22Rv1 (cell line): ENCODE results near the gene TEX2.
"Not testable (repeated sequence)": the region's sequence is repeated elsewhere in the genome, so short reads cannot be mapped to it uniquely, and the experiment has no call there.

Source experiments
- H3K27ac ChIP-seq: fragments of 450-650 bp; 2 replicates; pipeline ENCODE4 v1.5.1; 2017
- CTCF ChIP-seq: fragments of 450-650 bp; IDR thresholded peaks from 2 replicates; pipeline ENCODE4 v1.5.1; 2017; ENCODE audit warnings: mild to moderate bottlenecking
- ZFX ChIP-seq: fragments of 450-650 bp; IDR thresholded peaks from 2 replicates; pipeline ENCODE4 v1.6.1; 2017; ENCODE audit warnings: antibody characterized with exemption, borderline replicate concordance

Gene TEX2

GRCh38 chr17:64124609-64125008 lies 138.5 kb downstream of the TEX2 start:
- TF ChIP-seq CTCF (no peak), ZFX (no peak)
- H3K27ac ChIP-seq = no peak overlapping the region

GRCh38 chr17:64123114-64123513 lies 139.9 kb downstream of the TEX2 start:
- TF ChIP-seq ZFX (no peak), CTCF (no peak)
- no peak overlapping the region for H3K27ac ChIP-seq

DNA sequence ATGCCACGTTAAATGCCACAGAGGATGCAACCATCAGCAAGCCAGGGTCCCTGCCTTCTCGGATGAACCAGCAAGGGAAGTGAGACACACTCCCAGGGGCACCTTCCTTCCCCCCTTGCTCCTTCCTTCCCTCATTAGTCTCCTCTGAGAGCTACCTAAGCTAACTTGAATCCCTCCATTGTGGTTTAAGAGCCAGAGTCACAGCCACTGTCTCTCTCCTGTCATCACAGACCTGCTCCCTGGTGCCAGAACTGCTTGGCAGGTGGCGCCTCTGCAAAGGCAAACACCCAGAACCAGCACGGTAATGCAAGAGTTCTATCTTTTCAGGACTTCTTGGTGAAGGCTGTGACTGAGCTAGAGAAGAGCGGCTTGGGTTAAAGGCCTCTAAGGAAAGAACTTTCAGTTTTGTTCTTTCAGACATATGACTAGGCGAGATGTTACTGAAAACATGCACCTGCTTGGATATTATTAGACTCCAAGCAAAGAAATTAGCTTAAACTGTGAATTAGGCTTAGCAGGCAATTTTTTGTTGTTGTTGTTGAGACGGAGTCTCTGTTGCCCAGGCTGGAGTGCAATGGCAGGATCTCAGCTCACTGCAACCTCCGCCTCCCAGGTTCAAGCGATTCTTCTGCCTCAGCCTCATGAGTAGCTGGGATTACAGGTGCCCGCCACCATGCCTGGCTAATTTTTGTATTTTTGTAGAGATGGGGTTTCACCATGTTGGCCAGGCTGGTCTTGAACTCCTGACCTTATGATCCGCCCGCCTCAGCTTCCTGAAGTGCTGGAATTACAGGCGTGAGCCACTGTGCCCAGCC lies 141.9 kb downstream of the TEX2 start:
- not testable (repeated sequence) for H3K27ac ChIP-seq

DNA sequence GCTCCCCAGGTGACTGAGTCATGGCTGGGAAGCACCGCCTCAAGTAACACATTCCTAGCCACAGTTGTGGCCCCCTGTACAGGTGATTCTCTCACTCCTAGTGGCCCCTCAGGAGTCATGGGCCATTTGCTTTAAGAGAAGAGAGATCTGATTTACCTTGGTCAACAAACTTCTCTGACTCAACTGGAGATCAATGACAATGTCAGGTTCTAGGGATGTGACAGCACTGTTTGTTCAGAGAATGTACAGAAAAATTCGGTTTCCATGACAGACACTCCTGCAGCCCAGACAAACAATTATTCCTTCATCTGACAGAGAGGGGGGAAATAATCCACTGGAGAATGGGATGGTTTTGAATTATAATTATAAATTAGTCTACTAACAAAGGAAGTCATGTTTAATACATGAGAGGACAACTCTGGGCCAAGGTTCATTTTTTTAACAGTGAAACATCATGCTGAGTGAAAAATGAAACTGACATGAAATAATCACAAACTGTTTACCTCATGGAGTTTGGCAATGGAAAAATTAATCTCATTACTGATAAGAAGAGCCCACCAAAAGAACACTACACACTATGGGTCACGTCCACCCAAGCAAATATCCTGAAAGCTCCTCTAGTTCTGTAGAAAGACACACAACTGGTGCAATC lies 142.8 kb downstream of the TEX2 start:
- H3K27ac ChIP-seq = no peak overlapping the region
- TF ChIP-seq ZFX = no peak
- TF ChIP-seq CTCF = no peak

DNA sequence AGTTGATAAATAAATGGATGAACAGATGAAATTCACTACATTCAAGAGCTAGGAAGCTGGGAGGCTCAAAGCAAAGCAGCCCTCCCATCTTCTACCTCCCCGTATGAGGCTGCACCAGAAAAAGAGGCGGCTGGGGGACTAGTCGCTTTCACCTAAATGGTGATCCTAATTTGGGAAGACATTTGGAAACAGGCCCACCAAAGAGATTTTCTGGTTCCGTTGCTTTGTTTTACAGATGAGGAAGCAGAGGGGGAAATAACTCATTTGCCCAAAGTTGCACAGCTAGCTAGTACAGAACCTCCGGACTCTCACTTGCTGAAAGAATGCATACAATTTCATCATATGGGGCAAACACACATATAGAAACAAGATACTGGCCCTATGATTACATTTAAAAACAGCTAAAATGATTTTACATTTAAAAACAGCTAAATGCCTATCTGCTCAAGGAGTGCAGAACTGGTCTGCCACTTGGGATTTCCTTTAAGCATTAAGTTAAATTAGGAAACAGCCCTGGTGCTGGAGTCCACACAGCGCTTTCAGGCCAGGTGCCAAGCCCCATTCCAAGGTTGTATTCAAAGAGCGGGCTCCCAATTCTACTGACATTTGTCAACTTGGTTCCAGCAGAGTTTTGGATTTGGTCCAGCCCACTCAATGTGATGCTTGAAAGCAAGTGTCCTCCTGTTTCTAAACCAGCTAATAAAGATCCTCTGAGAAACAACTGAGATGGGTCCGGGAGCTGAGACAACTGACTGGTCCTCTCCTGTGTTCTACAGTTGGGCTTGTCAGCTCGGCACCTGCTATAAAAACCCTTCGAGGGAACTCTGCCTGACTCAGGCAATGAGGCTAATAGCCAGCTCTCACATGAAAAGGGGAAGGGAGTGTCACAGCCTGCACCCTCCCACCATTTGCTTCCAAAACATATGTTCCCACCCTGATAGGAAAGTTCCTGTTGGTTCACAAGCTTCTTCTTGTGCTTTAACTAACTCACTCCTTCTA lies 144.8 kb downstream of the TEX2 start:
- H3K27ac ChIP-seq = no peak overlapping the region
- TF ChIP-seq ZFX = no peak
- TF ChIP-seq CTCF = no peak

- no peak overlapping the region for H3K27ac ChIP-seq
- TF ChIP-seq ZFX = no peak
- no peak for TF ChIP-seq CTCF
Observed at GRCh38 chr17:64115822-64116534, 147.1 kb downstream of the TEX2 start.
